OCI-LY7 (cell line): ENCODE data around the gene CHCHD6. TPM values are rescaled to one million over a fixed set of nuclear protein-coding genes. Genes with fewer than 3 reads are reported as not detected.

ENCODE experiments used
- BruUV-seq: library from RNA; stranded (reverse); fragments of 400-500 nt; replicated peaks from 2 replicates; lab custom pipeline; 2021; lab: Mats Ljungman, UMichigan
- CTCF ChIA-PET: fragments of 300-600 bp; sonication (Branson Sonifier 250); formaldehyde crosslinking; loops from one replicate; lab custom pipeline; 2022; ENCODE audit warnings: antibody characterized with exemption; ENCODE audit not compliant: unreplicated experiment; lab: Charles Lee
- POLR2A ChIA-PET: fragments of 300-600 bp; sonication (Branson Sonifier 250); formaldehyde crosslinking; loops from one replicate; lab custom pipeline; 2022; ENCODE audit warnings: antibody characterized with exemption; lab: Charles Lee
- DNase-seq: peaks from one replicate; pipeline ENCODE4 v3.0.0-alpha.2; 2015; ENCODE audit warnings: low spot score
- H2AFZ ChIP-seq: fragments of 200-600 bp; sonication (generic), shearing (Covaris generic); 2 replicates; pipeline ENCODE4 v1.6.1; 2014; ENCODE audit warnings: mild to moderate bottlenecking, antibody characterized with exemption, low read length, moderate library complexity
- H3K27ac ChIP-seq: fragments of 200-600 bp; sonication (generic); 2 replicates; pipeline ENCODE4 v1.5.1; 2014; ENCODE audit warnings: mixed run types, low read depth, mild to moderate bottlenecking, moderate library complexity, low read length, inconsistent platforms; ENCODE audit not compliant: poor library complexity, severe bottlenecking
- H3K36me3 ChIP-seq: fragments of 200-600 bp; sonication (generic); 2 replicates; pipeline ENCODE4 v1.6.1; 2014; ENCODE audit warnings: mild to moderate bottlenecking, antibody characterized with exemption, low read length, moderate library complexity, mixed read lengths; ENCODE audit not compliant: insufficient read depth
- H3K4me1 ChIP-seq: fragments of 200-600 bp; sonication (generic); 2 replicates; pipeline ENCODE4 v1.5.1; 2014; ENCODE audit warnings: mild to moderate bottlenecking, low read length; ENCODE audit not compliant: insufficient read depth, poor library complexity, severe bottlenecking
- H3K4me2 ChIP-seq: fragments of 200-600 bp; sonication (generic); 2 replicates; pipeline ENCODE4 v1.6.1; 2014; ENCODE audit warnings: mild to moderate bottlenecking, low read length
- H3K4me3 ChIP-seq: fragments of 200-600 bp; sonication (generic); 2 replicates; pipeline ENCODE4 v1.5.1; 2014; ENCODE audit warnings: mild to moderate bottlenecking, low read depth, low read length; ENCODE audit not compliant: poor library complexity, severe bottlenecking
- H3K79me2 ChIP-seq: fragments of 200-600 bp; sonication (generic); 2 replicates; pipeline ENCODE4 v1.6.1; 2016; ENCODE audit warnings: low read depth, mild to moderate bottlenecking, low read length, moderate library complexity, mixed read lengths; ENCODE audit not compliant: insufficient read depth
- H3K9me2 ChIP-seq: fragments of 200-600 bp; sonication (generic); 2 replicates; pipeline ENCODE4 v1.6.1; 2016; ENCODE audit warnings: mild to moderate bottlenecking, low read length, mixed read lengths; ENCODE audit not compliant: insufficient read depth
- H3K9me3 ChIP-seq: fragments of 200-600 bp; sonication (generic); 2 replicates; pipeline ENCODE4 v1.6.1; 2014; ENCODE audit warnings: mild to moderate bottlenecking, mixed run types, low read length, mixed read lengths
- H4K20me1 ChIP-seq: fragments of 200-600 bp; sonication (generic); 2 replicates; pipeline ENCODE4 v1.6.1; 2014; ENCODE audit warnings: mild to moderate bottlenecking, antibody characterized with exemption, low read length, moderate library complexity, mixed read lengths; ENCODE audit not compliant: insufficient read depth
- EZH2phosphoT487 ChIP-seq: fragments of 200-600 bp; sonication (generic); IDR thresholded peaks from 2 replicates; pipeline ENCODE4 v1.6.1; 2018; ENCODE audit warnings: low read depth, borderline replicate concordance, mild to moderate bottlenecking, mixed run types, antibody characterized with exemption, low read length, moderate library complexity, mixed read lengths
- intact Hi-C: fragments of 100-400 bp; cut with micrococcal nuclease; formaldehyde crosslinking; loops from one replicate; pipeline ENCODE4 v1.10.0; 2022; ENCODE audit not compliant: unreplicated experiment
- total RNA-seq, 2 experiments: library from RNA; depleted of rRNA in 1 of 2; stranded (reverse); fragments of >200 nt in 1 of 2; shearing (Covaris generic) in 1 of 2; gene quantifications; 2 replicates each; pipeline ENCODE4 v1.2.3, GENCODE V29; 2014 to 2022
- TF ChIP-seq, protein P1 (sequence below): fragments of 200-600 bp; sonication (generic); conservative IDR thresholded peaks from 2 replicates; pipeline ENCODE4 v1.5.1; 2014; ENCODE audit warnings: mild to moderate bottlenecking, antibody characterized with exemption, low read length, moderate library complexity, mixed read lengths

The CHCHD6 gene
- total RNA-seq, 2 experiments from 2014 or later, result 14.7 to 21.2 TPM

DNA sequence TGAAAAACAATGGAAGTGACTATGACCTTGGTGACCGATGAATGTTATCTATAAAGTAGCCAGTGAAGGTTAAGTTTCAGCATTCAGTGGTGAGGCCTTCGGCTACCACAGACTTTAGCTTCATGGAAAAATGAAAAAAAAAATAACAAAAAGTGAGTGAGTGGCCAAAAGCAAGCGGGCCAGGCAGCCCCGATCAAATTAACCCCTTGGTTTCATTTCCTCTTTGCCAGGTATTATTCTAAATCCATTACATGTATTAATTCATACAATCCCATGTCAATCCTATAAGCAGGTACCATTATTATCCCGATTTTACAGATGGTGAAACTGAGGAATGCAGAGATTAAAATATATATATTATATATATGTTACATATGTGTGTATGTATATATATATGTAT lies 21.0 kb upstream of the CHCHD6 start:
- H2AFZ ChIP-seq, result no peak overlapping the region
- CTCF ChIA-PET, result no interaction called here
- intact Hi-C loops, result no loop called here
- no peaks in the 10 kb centered on the region for H3K79me2 ChIP-seq
- POLR2A ChIA-PET, result interaction anchor here (0.5 kb wide), 1 partner anchor 46 kb away, joined by 4 read pairs; no protein-coding TSS in a partner anchor
- no peak overlapping the region for H3K27ac ChIP-seq
- TF ChIP-seq, protein P1, sequence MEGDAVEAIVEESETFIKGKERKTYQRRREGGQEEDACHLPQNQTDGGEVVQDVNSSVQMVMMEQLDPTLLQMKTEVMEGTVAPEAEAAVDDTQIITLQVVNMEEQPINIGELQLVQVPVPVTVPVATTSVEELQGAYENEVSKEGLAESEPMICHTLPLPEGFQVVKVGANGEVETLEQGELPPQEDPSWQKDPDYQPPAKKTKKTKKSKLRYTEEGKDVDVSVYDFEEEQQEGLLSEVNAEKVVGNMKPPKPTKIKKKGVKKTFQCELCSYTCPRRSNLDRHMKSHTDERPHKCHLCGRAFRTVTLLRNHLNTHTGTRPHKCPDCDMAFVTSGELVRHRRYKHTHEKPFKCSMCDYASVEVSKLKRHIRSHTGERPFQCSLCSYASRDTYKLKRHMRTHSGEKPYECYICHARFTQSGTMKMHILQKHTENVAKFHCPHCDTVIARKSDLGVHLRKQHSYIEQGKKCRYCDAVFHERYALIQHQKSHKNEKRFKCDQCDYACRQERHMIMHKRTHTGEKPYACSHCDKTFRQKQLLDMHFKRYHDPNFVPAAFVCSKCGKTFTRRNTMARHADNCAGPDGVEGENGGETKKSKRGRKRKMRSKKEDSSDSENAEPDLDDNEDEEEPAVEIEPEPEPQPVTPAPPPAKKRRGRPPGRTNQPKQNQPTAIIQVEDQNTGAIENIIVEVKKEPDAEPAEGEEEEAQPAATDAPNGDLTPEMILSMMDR, result no peak
- TF ChIP-seq EZH2phosphoT487, result no peak
- no TSS peak for BruUV-seq
- H3K4me2 ChIP-seq, result no peak overlapping the region
- peaks cover 18% of the 10 kb centered on the region for H3K4me1 ChIP-seq
- no peaks in the 10 kb centered on the region for H4K20me1 ChIP-seq
- H3K4me3 ChIP-seq, result no peak overlapping the region
- DNase-seq, result no peak
- H3K9me2 ChIP-seq, result no peaks in the 10 kb centered on the region
- H3K36me3 ChIP-seq, result no peaks in the 10 kb centered on the region
- no peaks in the 10 kb centered on the region for H3K9me3 ChIP-seq

DNA sequence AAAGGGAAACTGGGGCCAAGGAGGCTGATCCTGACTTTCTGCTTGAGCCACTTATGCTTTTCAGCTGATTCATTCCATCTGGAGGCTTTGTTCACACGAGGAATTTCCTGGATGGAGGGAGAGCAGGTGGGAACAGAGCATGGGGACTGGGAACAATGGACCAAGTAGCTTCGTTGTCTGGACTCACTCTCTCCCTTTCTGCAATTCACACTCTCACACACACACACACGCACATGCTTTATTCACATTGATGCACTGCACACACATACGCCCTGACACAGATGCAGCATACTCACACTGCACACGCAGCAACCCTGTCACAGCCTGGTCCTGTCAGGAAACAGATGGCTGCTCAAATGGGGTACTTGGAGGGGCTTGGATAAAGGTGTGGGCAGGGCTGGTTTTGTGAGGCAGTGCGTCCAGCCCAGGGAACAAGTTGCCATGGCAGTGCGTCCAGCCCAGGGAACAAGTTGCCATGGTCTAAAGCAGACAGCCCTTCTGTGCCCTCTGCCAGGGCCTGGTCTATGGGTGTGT lies 19.8 kb upstream of the CHCHD6 start:
- intact Hi-C loops, result no loop called here
- H3K27ac ChIP-seq, result no peak overlapping the region
- H3K4me3 ChIP-seq, result no peak overlapping the region
- H3K4me1 ChIP-seq, result peaks cover 6% of the 10 kb centered on the region
- no peak overlapping the region for H2AFZ ChIP-seq
- no TSS peak for BruUV-seq
- ChIA-PET POLR2A (interaction anchor here (0.6 to 0.7 kb wide), 4 partner anchors 32 to 1054 kb away, joined by 3 to 4 read pairs (median 4); no protein-coding TSS in a partner anchor), CTCF (interaction anchor here (0.6 kb wide), 1 partner anchor 229 kb away, joined by 8 read pairs; no protein-coding TSS in a partner anchor)
- no peaks in the 10 kb centered on the region for H3K36me3 ChIP-seq
- TF ChIP-seq, protein P1, result no peak
- no peak for TF ChIP-seq EZH2phosphoT487
- H3K9me2 ChIP-seq, result no peaks in the 10 kb centered on the region
- H3K9me3 ChIP-seq, result no peaks in the 10 kb centered on the region
- no peak for DNase-seq
- H4K20me1 ChIP-seq, result no peaks in the 10 kb centered on the region
- H3K4me2 ChIP-seq, result no peak overlapping the region
- no peaks in the 10 kb centered on the region for H3K79me2 ChIP-seq

DNA sequence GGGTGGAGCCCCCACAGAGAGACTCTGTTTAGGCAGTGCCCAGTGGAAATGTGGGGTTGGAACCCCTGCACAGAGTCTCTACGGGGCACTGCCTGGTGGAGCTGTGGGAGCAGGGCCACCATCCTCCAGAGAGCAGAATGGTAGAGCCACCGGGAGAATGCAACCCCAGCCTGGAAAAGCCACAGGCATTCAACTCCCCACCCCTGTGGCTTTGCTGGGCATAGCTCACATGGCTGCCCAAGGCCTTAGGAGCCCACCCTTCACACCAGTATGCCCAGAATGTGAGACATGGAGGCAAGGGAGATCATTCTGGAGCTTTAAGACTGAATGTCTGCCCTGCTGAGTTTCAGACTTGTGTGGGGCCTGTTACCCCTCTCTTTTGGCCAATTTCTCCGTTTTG lies 19.0 kb upstream of the CHCHD6 start:
- H4K20me1 ChIP-seq, result no peaks in the 10 kb centered on the region

More for the DNA sequence above, 19.0 kb upstream of the CHCHD6 start:
- no peaks in the 10 kb centered on the region for H3K9me3 ChIP-seq
- H3K4me2 ChIP-seq, result no peak overlapping the region
- H3K36me3 ChIP-seq, result no peaks in the 10 kb centered on the region
- ChIA-PET POLR2A (no interaction called here), CTCF (no interaction called here)
- H2AFZ ChIP-seq, result no peak overlapping the region
- TF ChIP-seq, protein P1, result no peak
- no peak for TF ChIP-seq EZH2phosphoT487
- no peak overlapping the region for H3K27ac ChIP-seq
- peaks cover 3% of the 10 kb centered on the region for H3K4me1 ChIP-seq
- intact Hi-C loops, result no loop called here
- BruUV-seq, result no TSS peak
- H3K9me2 ChIP-seq, result no peaks in the 10 kb centered on the region
- H3K4me3 ChIP-seq, result no peak overlapping the region
- H3K79me2 ChIP-seq, result no peaks in the 10 kb centered on the region
- DNase-seq, result no peak
